Inflammatory macrophage treated with lipopolysaccharide for 1 hour (primary cell): ENCODE measurements around the gene ACSM2A.
"Not testable (repeated sequence)": the region's sequence is repeated elsewhere in the genome, so short reads cannot be mapped to it uniquely, and the experiment has no call there.

ENCODE experiments used
- DNase-seq, 2 donors: peaks; one replicate each; pipeline ENCODE4 v3.0.0-alpha.2; 2020 to 2022

Gene ACSM2A

GRCh38 chr16:20451364-20451763 is at the start of gene ACSM2A:
Gene ACSM2A, plus strand, starts transcription at chr16:20451521. Its CDS starts 8,594 bp downstream, at chr16:20460115.
- DNase-seq, result not testable (repeated sequence)

DNA sequence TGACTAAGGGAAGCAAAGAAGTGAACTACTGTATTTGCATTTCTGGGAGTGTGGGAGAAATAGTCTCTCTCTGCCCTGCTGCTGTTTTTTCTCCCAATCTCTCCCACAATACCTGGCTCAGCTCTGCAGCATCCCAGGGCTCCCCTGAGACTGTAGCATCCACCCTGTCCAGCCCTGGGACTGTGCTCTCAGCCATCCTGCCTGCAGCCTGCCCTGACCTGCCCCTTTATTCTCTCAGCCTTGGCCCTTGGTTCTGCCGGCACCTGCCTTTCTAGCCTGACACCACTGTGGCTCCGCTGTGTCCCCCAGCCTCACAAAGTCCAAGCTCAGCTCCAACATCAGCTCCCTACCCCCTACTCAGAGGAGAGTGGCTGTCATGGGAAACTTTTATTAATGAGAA is 48.7 kb upstream of the ACSM2A start:
- DNase-seq, result no peak

DNA sequence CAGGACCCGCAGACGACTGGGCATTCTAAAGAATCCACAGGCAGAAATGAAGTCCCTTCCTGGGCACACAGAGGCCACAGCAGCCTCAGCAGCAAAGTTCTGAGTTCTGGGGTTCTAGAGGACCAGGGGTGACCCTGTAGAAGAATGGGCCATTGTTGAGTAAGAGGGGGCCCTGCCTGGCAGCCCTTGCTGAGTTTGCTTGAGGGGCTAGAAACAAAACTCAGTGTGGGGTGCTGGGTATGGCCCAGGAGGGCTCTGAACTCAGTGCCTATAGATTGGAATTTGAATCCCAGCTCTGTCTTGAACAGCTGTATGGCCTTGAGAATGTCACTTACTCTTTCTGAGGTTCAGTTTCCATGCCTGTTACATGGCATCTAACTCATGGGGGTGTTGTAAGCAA is 46.7 kb upstream of the ACSM2A start, which contains the start of gene PDILT:
PDILT (minus strand) TSS at position 101 of the 400 bp plus-strand sequence. CDS start 5,437 bp downstream, outside the sequence.
- no peak for DNase-seq

DNA sequence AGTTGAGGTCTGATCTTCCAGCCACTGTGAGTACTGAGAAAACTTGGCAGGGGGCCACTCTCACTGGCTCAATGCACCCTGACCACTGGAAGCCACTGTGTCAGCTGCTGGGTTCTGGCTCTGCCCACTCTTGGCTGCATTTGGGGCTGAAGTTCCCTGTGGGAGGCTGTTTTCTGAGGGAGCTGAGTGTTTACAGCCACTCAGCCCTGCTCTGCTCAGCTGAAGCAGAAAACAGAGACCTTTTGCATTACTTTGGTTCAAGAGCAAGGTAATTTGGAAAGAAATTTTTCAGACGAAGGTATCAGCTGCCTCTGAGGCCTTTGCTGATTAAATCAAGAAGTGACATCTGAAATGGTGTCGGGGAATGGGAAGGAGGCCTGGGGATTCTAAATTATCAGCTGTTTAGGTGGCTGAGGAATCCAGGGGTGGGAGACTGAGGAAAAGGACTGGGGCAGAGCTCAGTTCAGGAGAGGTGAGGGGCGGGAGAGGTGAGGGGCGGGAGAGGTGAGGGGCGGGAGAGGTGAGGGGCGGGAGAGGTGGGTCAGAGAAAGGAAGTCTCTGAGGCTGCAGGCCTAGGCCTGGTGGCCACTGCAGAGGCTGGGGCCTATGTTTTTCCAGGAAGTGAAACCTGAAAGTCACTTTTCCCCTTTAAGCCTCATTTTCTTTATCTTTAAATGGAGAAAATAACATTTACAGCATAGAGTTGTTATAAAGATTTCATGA is 41.8 kb upstream of the ACSM2A start, which contains the start of gene ACSM5:
ACSM5 (plus strand) TSS at position 137 of the 723 bp plus-strand sequence. CDS start 1,951 bp downstream, outside the sequence.
- DNase-seq, result peak; percentile 20 to 24

GRCh38 chr16:20410121-20410723 is 41.1 kb upstream of the ACSM2A start:
- DNase-seq, result peak; percentile 56 to 70

- no peak for DNase-seq
These were observed 40.3 kb upstream of the ACSM2A start for GRCh38 chr16:20411055-20411454.

GRCh38 chr16:20415541-20415940 is 35.8 kb upstream of the ACSM2A start:
- no peak for DNase-seq

DNA sequence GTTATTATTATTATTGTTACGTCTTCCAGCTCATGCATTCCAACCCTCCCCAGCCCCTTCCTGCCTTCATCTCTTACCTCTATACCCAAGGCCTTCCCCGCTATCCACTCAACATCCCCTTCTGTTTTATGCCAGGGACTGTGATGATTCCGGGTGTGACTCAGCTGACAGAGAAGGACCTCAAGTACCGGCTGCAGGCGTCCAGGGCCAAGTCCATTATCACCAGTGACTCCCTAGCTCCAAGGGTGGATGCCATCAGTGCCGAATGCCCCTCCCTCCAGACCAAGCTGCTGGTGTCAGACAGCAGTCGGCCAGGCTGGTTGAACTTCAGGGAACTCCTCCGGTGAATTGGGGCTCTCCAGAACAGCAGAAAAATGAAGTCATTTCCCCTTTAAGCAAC is 32.2 kb upstream of the ACSM2A start:
- not testable (repeated sequence) for DNase-seq

DNA sequence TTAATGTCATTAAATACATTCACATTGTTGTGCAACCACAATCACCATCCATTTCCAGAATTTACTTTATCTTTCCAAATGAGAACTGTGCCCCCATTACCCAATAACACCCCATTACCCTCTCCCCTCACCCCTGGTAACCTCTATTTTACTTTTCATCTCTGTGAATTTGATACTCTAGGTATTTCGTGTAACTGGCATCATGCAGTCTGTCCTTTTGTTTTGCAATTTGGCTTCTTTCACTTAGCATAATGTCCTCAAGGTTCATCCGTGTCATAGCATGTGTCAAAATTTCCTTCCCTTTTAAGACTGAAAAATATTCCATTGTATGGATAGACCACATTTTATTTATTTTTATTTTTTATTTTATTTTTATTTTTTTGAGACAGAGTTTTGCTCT is 29.6 kb upstream of the ACSM2A start:
- DNase-seq, result not testable (repeated sequence)

GRCh38 chr16:20423772-20424128 is 27.6 kb upstream of the ACSM2A start:
- not testable (repeated sequence) for DNase-seq

- no peak for DNase-seq
These were observed 27.0 kb upstream of the ACSM2A start for GRCh38 chr16:20424129-20424866.

DNA sequence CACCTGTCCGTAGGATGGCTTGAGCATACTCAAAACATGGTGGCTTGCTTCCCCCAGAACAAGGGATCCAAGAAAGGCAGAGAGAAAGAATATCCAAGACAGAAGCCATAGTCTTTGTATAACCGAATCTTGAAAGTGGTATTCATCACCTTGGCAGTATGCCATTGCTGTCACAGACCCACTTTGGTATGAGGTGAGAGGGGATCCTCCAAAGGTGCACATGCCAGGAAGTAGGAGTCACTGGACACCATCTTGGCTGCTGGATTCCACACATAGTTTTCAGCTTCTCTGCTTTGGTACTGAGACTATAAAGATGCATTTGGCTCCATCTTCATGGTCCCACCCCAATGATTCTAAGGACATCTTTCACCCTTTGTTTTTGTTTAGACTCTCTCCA is 23.9 kb upstream of the ACSM2A start:
- not testable (repeated sequence) for DNase-seq

DNA sequence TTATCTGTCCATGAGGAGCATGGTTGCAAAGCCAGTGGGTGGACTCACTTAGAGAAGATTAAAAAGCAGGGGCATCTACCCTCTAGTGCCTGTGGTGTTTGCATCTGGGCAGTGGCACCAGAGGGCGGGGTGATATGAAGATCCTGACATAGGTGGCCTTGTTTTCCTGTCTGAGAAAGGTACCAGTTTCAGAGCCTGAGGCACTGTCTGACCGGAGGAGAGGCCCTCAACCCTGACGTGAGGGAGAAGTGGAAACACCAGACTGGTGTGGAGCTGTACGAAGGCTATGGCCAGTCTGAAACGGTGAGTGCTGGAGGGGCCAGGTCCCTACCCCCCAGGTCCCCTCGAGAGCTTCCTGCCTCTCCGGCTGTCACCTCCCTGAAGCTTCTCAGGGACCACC is 21.8 kb upstream of the ACSM2A start:
- DNase-seq, result not testable (repeated sequence)

DNA sequence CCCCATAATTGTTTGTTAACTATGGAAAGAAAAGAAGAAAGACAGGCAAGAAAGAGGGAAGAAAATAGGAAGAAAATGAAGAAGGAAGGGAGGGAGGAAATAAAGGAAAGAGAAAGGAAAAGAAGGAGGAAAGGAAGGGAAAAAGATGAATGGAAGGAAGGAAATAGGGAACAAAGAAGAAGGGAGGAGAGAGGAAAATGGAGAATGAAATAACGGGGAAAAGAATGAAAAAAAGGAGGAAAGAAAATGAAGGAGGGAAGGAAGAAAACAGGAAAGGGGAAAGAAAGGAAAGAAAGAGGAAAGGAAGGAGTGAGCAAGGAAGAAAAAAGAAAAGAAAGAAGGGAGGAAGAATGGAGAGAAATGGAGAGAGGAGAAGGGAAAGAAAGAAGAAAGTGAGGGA is 20.8 kb upstream of the ACSM2A start:
- not testable (repeated sequence) for DNase-seq

GRCh38 chr16:20430948-20431347 is 20.4 kb upstream of the ACSM2A start:
- no peak for DNase-seq

- not testable (repeated sequence) for DNase-seq
These were observed 12.4 kb upstream of the ACSM2A start for GRCh38 chr16:20438950-20439349.

DNA sequence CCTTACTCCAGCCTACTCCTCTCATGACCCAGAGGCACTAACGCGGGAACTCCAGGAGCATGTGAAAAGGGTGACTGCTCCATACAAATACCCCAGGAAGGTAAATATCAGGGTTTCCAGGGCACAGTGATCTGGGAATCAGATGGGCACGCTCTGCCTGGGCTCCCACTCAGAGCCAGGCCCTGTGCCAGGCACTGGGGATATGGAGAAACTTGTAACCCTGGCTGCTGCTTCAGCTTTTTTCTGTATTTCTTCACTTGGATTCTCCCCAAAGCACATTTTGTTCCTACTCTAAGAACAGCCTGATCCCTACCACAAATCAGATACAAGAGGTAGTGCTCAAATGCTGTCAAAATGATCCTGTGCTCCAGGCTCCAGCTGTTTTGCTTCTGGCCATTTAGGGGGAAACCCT is 11.5 kb upstream of the ACSM2A start:
- DNase-seq, result not testable (repeated sequence)

GRCh38 chr16:20440731-20441130 is 10.6 kb upstream of the ACSM2A start:
- DNase-seq, result not testable (repeated sequence)

DNA sequence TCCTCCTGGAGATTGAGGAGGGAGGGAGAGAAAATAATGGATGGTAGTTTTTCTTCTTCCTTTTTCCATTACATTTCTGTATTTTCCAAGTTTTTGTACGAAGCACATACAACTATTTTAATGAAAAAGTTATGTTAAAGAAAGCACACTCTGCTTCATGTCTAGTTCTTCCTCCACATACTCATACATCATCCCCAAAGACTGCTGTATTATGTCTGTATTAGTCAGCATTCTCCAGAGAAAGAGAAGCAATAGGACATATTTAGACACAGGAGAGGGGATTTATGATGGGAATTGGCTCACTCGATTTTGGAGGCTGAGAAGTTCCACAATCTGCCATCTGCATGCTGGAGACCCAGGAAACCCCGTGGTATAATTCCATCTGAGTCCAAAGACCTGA is 10.1 kb upstream of the ACSM2A start:
- no peak for DNase-seq

- not testable (repeated sequence) for DNase-seq
These were observed 9.5 kb upstream of the ACSM2A start for GRCh38 chr16:20441859-20442258.

- not testable (repeated sequence) for DNase-seq
These were observed 4.5 kb upstream of the ACSM2A start for GRCh38 chr16:20446652-20447393.

GRCh38 chr16:20453633-20454032 is 2.3 kb downstream of the ACSM2A start:
- DNase-seq, result not testable (repeated sequence)

- not testable (repeated sequence) for DNase-seq
These were observed 7.9 kb downstream of the ACSM2A start for GRCh38 chr16:20459227-20459626.
